ENCODE results near the gene TAF6L. TPM values are rescaled to one million over a fixed set of nuclear protein-coding genes. Genes with fewer than 3 reads are reported as not detected.

TAF6L gene
- total RNA-seq, 1 experiment from 2014 or later, result 37.7 TPM

DNA sequence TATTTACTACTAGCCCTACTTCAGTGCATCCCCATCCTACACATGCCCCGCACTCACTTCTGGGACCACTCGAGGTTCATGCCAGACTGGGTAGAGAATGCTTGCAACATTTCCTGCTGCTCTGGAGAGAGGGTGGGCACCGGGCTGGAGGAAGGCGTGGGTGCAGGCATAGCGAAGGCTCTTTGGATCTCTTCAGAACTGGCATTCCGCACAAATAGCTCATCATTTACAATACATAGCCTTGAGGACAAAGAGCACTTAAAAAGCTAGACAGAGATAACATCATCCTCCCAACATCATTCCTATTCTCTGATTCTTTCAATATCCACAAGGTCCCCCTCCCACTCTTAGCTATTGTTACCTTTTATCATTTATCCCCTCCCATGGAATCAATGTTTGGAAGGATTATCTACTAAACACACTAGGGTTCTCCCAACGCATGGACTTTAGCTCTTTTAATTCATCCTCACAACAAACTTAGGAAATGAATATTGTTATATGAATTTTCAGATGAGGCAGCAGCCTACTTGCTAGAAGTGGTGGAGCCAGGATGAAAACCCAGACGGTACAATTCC, 23.1 kb downstream of the TAF6L start:
- no peak overlapping the region for H3K56ac ChIP-seq (ENCODE audit: insufficient read length, low read depth, low read length)
- H3K14ac ChIP-seq (ENCODE audit: insufficient read depth, low read length), result no peak overlapping the region

More for the DNA sequence above, 23.1 kb downstream of the TAF6L start:
- Mint-ChIP-seq H3K27ac (no peak overlapping the region; a peak in 2 of 7 replicates), H3K9me3 (no peaks in the 10 kb centered on the region; a peak in 1 of 5 replicates), H3K27me3 (ENCODE audit: low read depth) (no peaks in the 10 kb centered on the region; the same call in 1 of the 2 replicates), H3K4me3 (peak overlapping the region in 1 of 2 experiments; percentile 23; a peak in 1 of 5 replicates), H3K4me1 (peaks cover 16 to 20% of the 10 kb centered on the region in 2 experiments), H3K36me3 (ENCODE audit: insufficient read depth in 1 of 3, low read depth in 3 of 3) (peaks cover 57 to 92% (median 74%) of the 10 kb centered on the region in 3 experiments)
- peaks cover 4% of the 10 kb centered on the region for H3K23me2 ChIP-seq (ENCODE audit: insufficient read length, low read depth, low read length, poor library complexity, severe bottlenecking)
- TF ChIP-seq, protein P1, sequence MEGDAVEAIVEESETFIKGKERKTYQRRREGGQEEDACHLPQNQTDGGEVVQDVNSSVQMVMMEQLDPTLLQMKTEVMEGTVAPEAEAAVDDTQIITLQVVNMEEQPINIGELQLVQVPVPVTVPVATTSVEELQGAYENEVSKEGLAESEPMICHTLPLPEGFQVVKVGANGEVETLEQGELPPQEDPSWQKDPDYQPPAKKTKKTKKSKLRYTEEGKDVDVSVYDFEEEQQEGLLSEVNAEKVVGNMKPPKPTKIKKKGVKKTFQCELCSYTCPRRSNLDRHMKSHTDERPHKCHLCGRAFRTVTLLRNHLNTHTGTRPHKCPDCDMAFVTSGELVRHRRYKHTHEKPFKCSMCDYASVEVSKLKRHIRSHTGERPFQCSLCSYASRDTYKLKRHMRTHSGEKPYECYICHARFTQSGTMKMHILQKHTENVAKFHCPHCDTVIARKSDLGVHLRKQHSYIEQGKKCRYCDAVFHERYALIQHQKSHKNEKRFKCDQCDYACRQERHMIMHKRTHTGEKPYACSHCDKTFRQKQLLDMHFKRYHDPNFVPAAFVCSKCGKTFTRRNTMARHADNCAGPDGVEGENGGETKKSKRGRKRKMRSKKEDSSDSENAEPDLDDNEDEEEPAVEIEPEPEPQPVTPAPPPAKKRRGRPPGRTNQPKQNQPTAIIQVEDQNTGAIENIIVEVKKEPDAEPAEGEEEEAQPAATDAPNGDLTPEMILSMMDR (conservative IDR thresholded peaks at IDR 0.05), result no peak
- H3K9me3 ChIP-seq (ENCODE audit: control insufficient read depth, low read depth, low read length), result no peaks in the 10 kb centered on the region
- H2AFZ ChIP-seq (ENCODE audit: low read length), result no peak overlapping the region
- H2AK5ac ChIP-seq (ENCODE audit: insufficient read length, low read length), result no peak overlapping the region
- H4K5ac ChIP-seq (ENCODE audit: insufficient read length, low read depth, low read length), result no peak overlapping the region
- H3K4me1 ChIP-seq (ENCODE audit: insufficient read depth, low read length), result no peaks in the 10 kb centered on the region
- no peaks in the 10 kb centered on the region for H3K79me1 ChIP-seq (ENCODE audit: insufficient read depth, low read depth, low read length, poor library complexity, severe bottlenecking)
- H3K27ac ChIP-seq (ENCODE audit: insufficient read length, low read depth, low read length), result no peak overlapping the region
- no peak overlapping the region for H3T11ph ChIP-seq (ENCODE audit: low read length)
- no peak overlapping the region for H4K8ac ChIP-seq (replicated peaks; ENCODE audit: insufficient read length, low read depth, low read length)
- no peak overlapping the region for H3K9ac ChIP-seq (ENCODE audit: extremely low read depth, insufficient read length, low read length)
- no peak overlapping the region for H3K23ac ChIP-seq (ENCODE audit: insufficient read length, low read depth, low read length)
- H2BK120ac ChIP-seq (ENCODE audit: low read depth, low read length, poor library complexity, severe bottlenecking), result no peak overlapping the region
- H3K79me2 ChIP-seq (ENCODE audit: insufficient read depth, low read length), result no peaks in the 10 kb centered on the region; the same call in 1 of the 2 replicates
- DNase-seq, result no peak
- H3K4ac ChIP-seq (ENCODE audit: low read depth, low read length), result no peak overlapping the region
- no peak overlapping the region for H3K4me2 ChIP-seq (ENCODE audit: insufficient read depth, insufficient read length, low read length)
- no peak overlapping the region for H2BK20ac ChIP-seq (ENCODE audit: low read depth, low read length, poor library complexity, severe bottlenecking)
- H2BK15ac ChIP-seq (ENCODE audit: low read depth, low read length), result no peak overlapping the region
- no peak overlapping the region for H4K91ac ChIP-seq (ENCODE audit: insufficient read length, low read depth, low read length)
- no peaks in the 10 kb centered on the region for H4K20me1 ChIP-seq (ENCODE audit: control insufficient read depth, insufficient read depth, insufficient read length)
- H2BK12ac ChIP-seq (ENCODE audit: insufficient read length, low read depth, low read length), result no peak overlapping the region
- no peak overlapping the region for H2BK5ac ChIP-seq (ENCODE audit: insufficient read length, low read length)
- no peak overlapping the region for H3K18ac ChIP-seq (ENCODE audit: insufficient read length, low read depth, low read length)
- H3K27me3 ChIP-seq (ENCODE audit: insufficient read depth, low read length), result no peaks in the 10 kb centered on the region
- WGBS (ENCODE audit: extremely low coverage, insufficient read length, low lambda C conversion rate), result no CpG with 5 or more reads among the region's 8 CpGs
